ENCODE results near the gene DDX54.
"Not testable (repeated sequence)": the region's sequence is repeated elsewhere in the genome, so short reads cannot be mapped to it uniquely, and the experiment has no call there.

DDX54 gene

GRCh38 chr12:113158439-113159203 is 26.7 kb downstream of the DDX54 start:
- DNase-seq, result no peak

GRCh38 chr12:113157218-113157859 is 27.9 kb downstream of the DDX54 start:
- DNase-seq, result no peak

GRCh38 chr12:113155646-113156045 is 29.6 kb downstream of the DDX54 start:
- no peak for DNase-seq

GRCh38 chr12:113155060-113155459 is 30.2 kb downstream of the DDX54 start:
- DNase-seq, result no peak

- no peak for DNase-seq
Observed at GRCh38 chr12:113154351-113154973, 30.8 kb downstream of the DDX54 start.

GRCh38 chr12:113152835-113153814 is 32.2 kb downstream of the DDX54 start:
- peak; percentile 13 for DNase-seq

GRCh38 chr12:113152196-113152834 is 33.0 kb downstream of the DDX54 start:
- DNase-seq, result no peak

- DNase-seq, result no peak
Observed at GRCh38 chr12:113151655-113152054, 33.6 kb downstream of the DDX54 start.

GRCh38 chr12:113149361-113150150 is 35.7 kb downstream of the DDX54 start, which contains the start of gene CFAP73:
TSS of gene CFAP73 (plus strand) at chr12:113149724. CDS start at chr12:113149858, 134 bp downstream.
- DNase-seq, result no peak

GRCh38 chr12:113146999-113147398 is 38.3 kb downstream of the DDX54 start:
- no peak for DNase-seq

- no peak for DNase-seq
Observed at GRCh38 chr12:113145720-113146551, 39.3 kb downstream of the DDX54 start.

GRCh38 chr12:113144806-113145205 is 40.5 kb downstream of the DDX54 start:
- DNase-seq, result no peak

- DNase-seq, result no peak
Observed at GRCh38 chr12:113143959-113144358, 41.3 kb downstream of the DDX54 start.

- no peak for DNase-seq
Observed at GRCh38 chr12:113142886-113143332, 42.4 kb downstream of the DDX54 start.

- DNase-seq, result no peak
Observed at GRCh38 chr12:113142173-113142885, 42.9 kb downstream of the DDX54 start.

GRCh38 chr12:113141716-113142115 is 43.6 kb downstream of the DDX54 start:
- DNase-seq, result not testable (repeated sequence)

GRCh38 chr12:113140706-113141105 is 44.6 kb downstream of the DDX54 start:
- DNase-seq, result no peak

GRCh38 chr12:113138826-113139225 is 46.5 kb downstream of the DDX54 start:
- no peak for DNase-seq
